Testis (tissue), 3 donors: Measurements from ENCODE around the gene NFKBIA. TPM values are rescaled to one million over a fixed set of nuclear protein-coding genes. Genes with fewer than 3 reads are reported as not detected.

Experiments
- DNase-seq: peaks from one replicate; pipeline ENCODE4 v3.0.0-alpha.2; 2019
- H3K27ac ChIP-seq, 2 donors: fragments of 200-600 bp; sonication (generic); one replicate each; pipeline ENCODE4 v1.5.1; 2019
- H3K27me3 ChIP-seq: fragments of 200-600 bp; sonication (generic); one replicate; pipeline ENCODE4 v1.5.1; 2019
- H3K36me3 ChIP-seq: fragments of 200-600 bp; sonication (generic); one replicate; pipeline ENCODE4 v1.5.1; 2017; ENCODE audit warnings: low read depth; ENCODE audit errors: missing control alignments
- H3K4me1 ChIP-seq: fragments of 200-600 bp; sonication (generic); one replicate; pipeline ENCODE4 v1.5.1; 2019
- H3K4me3 ChIP-seq, 2 donors: fragments of 200-600 bp; sonication (generic); one replicate each; pipeline ENCODE4 v1.5.1; 2017 to 2019
- H3K9me3 ChIP-seq: fragments of 200-600 bp; sonication (generic); one replicate; pipeline ENCODE4 v1.5.1; 2017
- CTCF ChIP-seq, 3 experiments: fragments of 450-650 bp in 2 of 3; fragments of 200-600 bp in 1 of 3; sonication (generic) in 1 of 3; IDR thresholded peaks; one replicate each; pipeline ENCODE4 v1.5.1; 2016 to 2019; ENCODE audit warnings: antibody characterized with exemption in 3 of 3, mild to moderate bottlenecking in 2 of 3, moderate library complexity in 1 of 3
- POLR2A ChIP-seq: fragments of 450-650 bp; IDR thresholded peaks from one replicate; pipeline ENCODE4 v1.6.1; 2017; ENCODE audit warnings: antibody characterized with exemption, mild to moderate bottlenecking, moderate library complexity
- WGBS, 2 donors: methylation state at CpG; one replicate each; pipeline ENCODE4 v1.1.5; 2018; 5-methylcytosine and 5-hydroxymethylcytosine counted together
- intact Hi-C: fragments of 100-400 bp; cut with DNase I; formaldehyde crosslinking; loops from one replicate; pipeline ENCODE4 v1.15.1; 2023; ENCODE audit warnings: low total_unique reads
- polyA plus RNA-seq: library from polyadenylated mRNA; stranded (reverse); fragments of 350-450 nt; fragmentation: Illumina TruSeq; extraction: RNeasy Lipid Tissue Mini Kit (QIAGEN cat#74804); gene quantifications from one replicate; pipeline ENCODE4 v1.2.3, GENCODE V29; 2014; ENCODE audit warnings: low read depth, low replicate concordance; ENCODE audit not compliant: insufficient read depth
- total RNA-seq, 2 donors: library from RNA; depleted of rRNA; stranded (reverse); fragments of >200 nt; gene quantifications; one replicate each; pipeline ENCODE4 v1.2.3, GENCODE V29; 2016

Gene NFKBIA
- total and polyA plus RNA-seq, 3 donors from 2014 or later, result 64.7 to 171 (median 154) TPM

GRCh38 chr14:35352274-35353233 lies 52.0 kb downstream of the NFKBIA start:
- no peak overlapping the region for H3K4me3 ChIP-seq
- H3K27me3 ChIP-seq, result no peaks in the 10 kb centered on the region
- no peak for TF ChIP-seq CTCF (IDR thresholded peaks at IDR 0.05)
- no peak for TF ChIP-seq POLR2A
- no peaks in the 10 kb centered on the region for H3K9me3 ChIP-seq
- intact Hi-C loops, result no loop called here
- peak; percentile 44 for DNase-seq
- 47 to 63% methylated on average over 13 to 15 of the region's 15 CpGs for WGBS, 2 donors
- H3K36me3 ChIP-seq, result no peaks in the 10 kb centered on the region
- peaks cover 28% of the 10 kb centered on the region for H3K4me1 ChIP-seq
- peak overlapping the region; percentile 45 to 56 for H3K27ac ChIP-seq

- H3K27me3 ChIP-seq, result no peaks in the 10 kb centered on the region
- no peaks in the 10 kb centered on the region for H3K9me3 ChIP-seq
- no peak overlapping the region for H3K4me3 ChIP-seq
- no peak for TF ChIP-seq POLR2A
- TF ChIP-seq CTCF (IDR thresholded peaks at IDR 0.05), result no peak
- H3K4me1 ChIP-seq, result peaks cover 32% of the 10 kb centered on the region
- no peak for DNase-seq
- peak overlapping the region; percentile 33 to 56 for H3K27ac ChIP-seq
- intact Hi-C loops, result no loop called here
- H3K36me3 ChIP-seq, result no peaks in the 10 kb centered on the region
- WGBS, 2 donors, result 55 to 75% methylated on average over 4 of the region's 4 CpGs
Observed at GRCh38 chr14:35351897-35352273, 52.7 kb downstream of the NFKBIA start.

Other genes starting within 250 kb of the NFKBIA start
- 100 to 1,000 TPM; 147 to 257 TPM for gene PSMA6, start 112.4 kb downstream of the NFKBIA start, total RNA-seq
- 461 TPM for gene PSMA6, start 112.4 kb downstream of the NFKBIA start, polyA plus RNA-seq
- 1 to 10 TPM; 2.3 to 2.4 TPM for gene INSM2, start 129.4 kb upstream of the NFKBIA start, total RNA-seq
- 0.55 TPM for gene INSM2, start 129.4 kb upstream of the NFKBIA start, polyA plus RNA-seq